ENCODE measurements around the gene MORN2.

MORN2 gene

DNA sequence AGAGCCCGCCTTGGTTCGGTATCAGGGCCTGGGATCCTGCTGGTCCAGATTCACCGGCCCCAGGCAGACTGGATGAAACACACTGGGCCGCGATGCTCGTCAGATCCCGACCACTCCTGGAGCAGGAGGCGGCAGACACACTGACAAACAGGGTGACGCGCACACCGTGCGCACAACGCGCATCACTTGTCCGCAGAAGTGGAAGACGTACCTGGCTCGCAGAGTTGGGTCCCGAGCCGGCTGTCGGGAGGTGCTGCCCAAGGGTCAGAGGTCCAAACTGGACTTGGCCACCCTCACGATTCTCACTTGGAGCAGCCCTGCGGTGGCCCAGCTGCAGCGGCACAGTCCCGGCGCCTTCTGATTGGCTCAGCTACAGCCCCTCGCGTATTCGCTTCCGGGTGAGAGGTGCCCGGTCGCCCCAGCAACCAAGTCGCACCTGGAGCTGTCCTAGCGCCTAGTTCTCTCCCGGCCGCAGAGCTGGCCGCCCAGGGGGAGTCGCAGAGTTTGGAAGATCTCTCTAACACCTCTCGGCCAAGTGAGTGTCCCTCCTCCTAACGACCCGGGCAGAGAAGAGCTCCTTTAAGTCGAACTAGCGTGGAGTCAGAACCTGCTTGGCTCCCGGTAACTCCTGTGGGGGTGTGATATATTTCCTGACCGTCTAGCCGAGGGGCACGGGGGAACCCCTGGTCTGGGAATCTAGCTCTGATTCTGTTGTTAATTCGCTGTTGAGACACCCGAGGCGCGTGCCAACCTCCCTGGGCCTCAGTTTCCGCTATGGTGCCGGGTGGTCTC lies at the start of gene MORN2, which contains the start of gene DHX57 (continued):
- TF ChIP-seq, protein P1, sequence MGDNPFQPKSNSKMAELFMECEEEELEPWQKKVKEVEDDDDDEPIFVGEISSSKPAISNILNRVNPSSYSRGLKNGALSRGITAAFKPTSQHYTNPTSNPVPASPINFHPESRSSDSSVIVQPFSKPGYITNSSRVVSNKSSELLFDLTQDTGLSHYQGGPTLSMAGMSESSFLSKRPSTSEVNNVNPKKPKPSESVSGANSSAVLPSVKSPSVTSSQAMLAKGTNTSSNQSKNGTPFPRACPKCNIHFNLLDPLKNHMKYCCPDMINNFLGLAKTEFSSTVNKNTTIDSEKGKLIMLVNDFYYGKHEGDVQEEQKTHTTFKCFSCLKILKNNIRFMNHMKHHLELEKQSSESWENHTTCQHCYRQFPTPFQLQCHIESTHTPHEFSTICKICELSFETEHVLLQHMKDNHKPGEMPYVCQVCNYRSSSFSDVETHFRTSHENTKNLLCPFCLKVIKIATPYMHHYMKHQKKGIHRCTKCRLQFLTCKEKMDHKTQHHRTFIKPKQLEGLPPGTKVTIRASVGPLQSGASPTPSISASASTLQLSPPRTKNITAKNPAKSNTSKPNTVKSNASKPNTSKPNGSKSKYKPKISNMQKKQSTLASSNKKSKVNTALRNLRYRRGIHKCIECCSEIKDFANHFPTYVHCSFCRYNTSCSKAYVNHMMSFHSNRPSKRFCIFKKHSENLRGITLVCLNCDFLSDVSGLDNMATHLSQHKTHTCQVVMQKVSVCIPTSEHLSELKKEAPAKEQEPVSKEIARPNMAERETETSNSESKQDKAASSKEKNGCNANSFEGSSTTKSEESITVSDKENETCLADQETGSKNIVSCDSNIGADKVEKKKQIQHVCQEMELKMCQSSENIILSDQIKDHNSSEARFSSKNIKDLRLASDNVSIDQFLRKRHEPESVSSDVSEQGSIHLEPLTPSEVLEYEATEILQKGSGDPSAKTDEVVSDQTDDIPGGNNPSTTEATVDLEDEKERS (tag by site-specific recombination; IDR thresholded peaks at IDR 0.05): no peak
- peak; percentile 80 for TF ChIP-seq SP2 (tag by site-specific recombination; IDR thresholded peaks at IDR 0.05)
- TF ChIP-seq ZNF768 (tag by site-specific recombination; IDR thresholded peaks at IDR 0.05): no peak
- no peak for TF ChIP-seq ZBTB21 (tag by site-specific recombination; IDR thresholded peaks at IDR 0.05)
- TF ChIP-seq KLF1 (tag by site-specific recombination; IDR thresholded peaks at IDR 0.05): no peak
- TF ChIP-seq ZNF174 (tag by site-specific recombination; IDR thresholded peaks at IDR 0.05): no peak
- no peak for TF ChIP-seq ZNF37A (tag by site-specific recombination; IDR thresholded peaks at IDR 0.05)
- TF ChIP-seq TRIM28 (IDR thresholded peaks at IDR 0.05; ENCODE audit: borderline replicate concordance, low read length): peak; percentile 13; the same call in 1 of the 2 replicates
- TF ChIP-seq, protein P2, sequence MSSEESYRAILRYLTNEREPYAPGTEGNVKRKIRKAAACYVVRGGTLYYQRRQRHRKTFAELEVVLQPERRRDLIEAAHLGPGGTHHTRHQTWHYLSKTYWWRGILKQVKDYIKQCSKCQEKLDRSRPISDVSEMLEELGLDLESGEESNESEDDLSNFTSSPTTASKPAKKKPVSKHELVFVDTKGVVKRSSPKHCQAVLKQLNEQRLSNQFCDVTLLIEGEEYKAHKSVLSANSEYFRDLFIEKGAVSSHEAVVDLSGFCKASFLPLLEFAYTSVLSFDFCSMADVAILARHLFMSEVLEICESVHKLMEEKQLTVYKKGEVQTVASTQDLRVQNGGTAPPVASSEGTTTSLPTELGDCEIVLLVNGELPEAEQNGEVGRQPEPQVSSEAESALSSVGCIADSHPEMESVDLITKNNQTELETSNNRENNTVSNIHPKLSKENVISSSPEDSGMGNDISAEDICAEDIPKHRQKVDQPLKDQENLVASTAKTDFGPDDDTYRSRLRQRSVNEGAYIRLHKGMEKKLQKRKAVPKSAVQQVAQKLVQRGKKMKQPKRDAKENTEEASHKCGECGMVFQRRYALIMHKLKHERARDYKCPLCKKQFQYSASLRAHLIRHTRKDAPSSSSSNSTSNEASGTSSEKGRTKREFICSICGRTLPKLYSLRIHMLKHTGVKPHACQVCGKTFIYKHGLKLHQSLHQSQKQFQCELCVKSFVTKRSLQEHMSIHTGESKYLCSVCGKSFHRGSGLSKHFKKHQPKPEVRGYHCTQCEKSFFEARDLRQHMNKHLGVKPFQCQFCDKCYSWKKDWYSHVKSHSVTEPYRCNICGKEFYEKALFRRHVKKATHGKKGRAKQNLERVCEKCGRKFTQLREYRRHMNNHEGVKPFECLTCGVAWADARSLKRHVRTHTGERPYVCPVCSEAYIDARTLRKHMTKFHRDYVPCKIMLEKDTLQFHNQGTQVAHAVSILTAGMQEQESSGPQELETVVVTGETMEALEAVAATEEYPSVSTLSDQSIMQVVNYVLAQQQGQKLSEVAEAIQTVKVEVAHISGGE (tag by site-specific recombination; conservative IDR thresholded peaks at IDR 0.05; ENCODE audit: low read depth): peak; percentile 72
- peak; percentile 81 for TF ChIP-seq ZNF335 (tag by site-specific recombination; conservative IDR thresholded peaks at IDR 0.05)
- no peak for TF ChIP-seq PRDM1 (tag by site-specific recombination; IDR thresholded peaks at IDR 0.05)
- TF ChIP-seq ZNF791 (tag by site-specific recombination; IDR thresholded peaks at IDR 0.05): no peak
- no peak for TF ChIP-seq SCRT1 (tag by site-specific recombination; IDR thresholded peaks at IDR 0.05; ENCODE audit: borderline replicate concordance)
- TF ChIP-seq, protein P3, sequence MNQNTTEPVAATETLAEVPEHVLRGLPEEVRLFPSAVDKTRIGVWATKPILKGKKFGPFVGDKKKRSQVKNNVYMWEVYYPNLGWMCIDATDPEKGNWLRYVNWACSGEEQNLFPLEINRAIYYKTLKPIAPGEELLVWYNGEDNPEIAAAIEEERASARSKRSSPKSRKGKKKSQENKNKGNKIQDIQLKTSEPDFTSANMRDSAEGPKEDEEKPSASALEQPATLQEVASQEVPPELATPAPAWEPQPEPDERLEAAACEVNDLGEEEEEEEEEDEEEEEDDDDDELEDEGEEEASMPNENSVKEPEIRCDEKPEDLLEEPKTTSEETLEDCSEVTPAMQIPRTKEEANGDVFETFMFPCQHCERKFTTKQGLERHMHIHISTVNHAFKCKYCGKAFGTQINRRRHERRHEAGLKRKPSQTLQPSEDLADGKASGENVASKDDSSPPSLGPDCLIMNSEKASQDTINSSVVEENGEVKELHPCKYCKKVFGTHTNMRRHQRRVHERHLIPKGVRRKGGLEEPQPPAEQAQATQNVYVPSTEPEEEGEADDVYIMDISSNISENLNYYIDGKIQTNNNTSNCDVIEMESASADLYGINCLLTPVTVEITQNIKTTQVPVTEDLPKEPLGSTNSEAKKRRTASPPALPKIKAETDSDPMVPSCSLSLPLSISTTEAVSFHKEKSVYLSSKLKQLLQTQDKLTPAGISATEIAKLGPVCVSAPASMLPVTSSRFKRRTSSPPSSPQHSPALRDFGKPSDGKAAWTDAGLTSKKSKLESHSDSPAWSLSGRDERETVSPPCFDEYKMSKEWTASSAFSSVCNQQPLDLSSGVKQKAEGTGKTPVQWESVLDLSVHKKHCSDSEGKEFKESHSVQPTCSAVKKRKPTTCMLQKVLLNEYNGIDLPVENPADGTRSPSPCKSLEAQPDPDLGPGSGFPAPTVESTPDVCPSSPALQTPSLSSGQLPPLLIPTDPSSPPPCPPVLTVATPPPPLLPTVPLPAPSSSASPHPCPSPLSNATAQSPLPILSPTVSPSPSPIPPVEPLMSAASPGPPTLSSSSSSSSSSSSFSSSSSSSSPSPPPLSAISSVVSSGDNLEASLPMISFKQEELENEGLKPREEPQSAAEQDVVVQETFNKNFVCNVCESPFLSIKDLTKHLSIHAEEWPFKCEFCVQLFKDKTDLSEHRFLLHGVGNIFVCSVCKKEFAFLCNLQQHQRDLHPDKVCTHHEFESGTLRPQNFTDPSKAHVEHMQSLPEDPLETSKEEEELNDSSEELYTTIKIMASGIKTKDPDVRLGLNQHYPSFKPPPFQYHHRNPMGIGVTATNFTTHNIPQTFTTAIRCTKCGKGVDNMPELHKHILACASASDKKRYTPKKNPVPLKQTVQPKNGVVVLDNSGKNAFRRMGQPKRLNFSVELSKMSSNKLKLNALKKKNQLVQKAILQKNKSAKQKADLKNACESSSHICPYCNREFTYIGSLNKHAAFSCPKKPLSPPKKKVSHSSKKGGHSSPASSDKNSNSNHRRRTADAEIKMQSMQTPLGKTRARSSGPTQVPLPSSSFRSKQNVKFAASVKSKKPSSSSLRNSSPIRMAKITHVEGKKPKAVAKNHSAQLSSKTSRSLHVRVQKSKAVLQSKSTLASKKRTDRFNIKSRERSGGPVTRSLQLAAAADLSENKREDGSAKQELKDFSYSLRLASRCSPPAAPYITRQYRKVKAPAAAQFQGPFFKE (tag by site-specific recombination; IDR thresholded peaks at IDR 0.05; ENCODE audit: borderline replicate concordance): no peak
- TF ChIP-seq ZBTB7A (tag by site-specific recombination; IDR thresholded peaks at IDR 0.05; ENCODE audit: low read depth): no peak
- no peak for TF ChIP-seq ZNF19 (tag by site-specific recombination; IDR thresholded peaks at IDR 0.05; ENCODE audit: low read depth)
- no peak for TF ChIP-seq RBAK (tag by site-specific recombination; IDR thresholded peaks at IDR 0.05)
- TF ChIP-seq ZNF23 (tag by site-specific recombination; IDR thresholded peaks at IDR 0.05; ENCODE audit: borderline replicate concordance): no peak
- peak; percentile 87 for TF ChIP-seq ZNF501 (tag by site-specific recombination; IDR thresholded peaks at IDR 0.05)
- no peak for TF ChIP-seq ZSCAN30 (tag by site-specific recombination; IDR thresholded peaks at IDR 0.05)
- TF ChIP-seq SP3 (tag by site-specific recombination; IDR thresholded peaks at IDR 0.05): peak; percentile 43; the same call in 1 of the 2 replicates
- TF ChIP-seq, protein P4, sequence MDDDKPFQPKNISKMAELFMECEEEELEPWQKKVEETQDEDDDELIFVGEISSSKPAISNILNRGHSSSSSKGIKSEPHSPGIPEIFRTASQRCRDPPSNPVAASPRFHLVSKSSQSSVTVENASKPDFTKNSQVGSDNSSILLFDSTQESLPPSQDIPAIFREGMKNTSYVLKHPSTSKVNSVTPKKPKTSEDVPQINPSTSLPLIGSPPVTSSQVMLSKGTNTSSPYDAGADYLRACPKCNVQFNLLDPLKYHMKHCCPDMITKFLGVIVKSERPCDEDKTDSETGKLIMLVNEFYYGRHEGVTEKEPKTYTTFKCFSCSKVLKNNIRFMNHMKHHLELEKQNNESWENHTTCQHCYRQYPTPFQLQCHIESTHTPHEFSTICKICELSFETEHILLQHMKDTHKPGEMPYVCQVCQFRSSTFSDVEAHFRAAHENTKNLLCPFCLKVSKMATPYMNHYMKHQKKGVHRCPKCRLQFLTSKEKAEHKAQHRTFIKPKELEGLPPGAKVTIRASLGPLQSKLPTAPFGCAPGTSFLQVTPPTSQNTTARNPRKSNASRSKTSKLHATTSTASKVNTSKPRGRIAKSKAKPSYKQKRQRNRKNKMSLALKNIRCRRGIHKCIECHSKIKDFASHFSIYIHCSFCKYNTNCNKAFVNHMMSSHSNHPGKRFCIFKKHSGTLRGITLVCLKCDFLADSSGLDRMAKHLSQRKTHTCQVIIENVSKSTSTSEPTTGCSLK (tag by site-specific recombination; IDR thresholded peaks at IDR 0.05): no peak
- no peak for TF ChIP-seq ZFHX2 (tag by site-specific recombination; conservative IDR thresholded peaks at IDR 0.05)
- peak; percentile 71; the same call in 1 of the 2 replicates for TF ChIP-seq ZFP37 (tag by site-specific recombination; IDR thresholded peaks at IDR 0.05)
- no peak for TF ChIP-seq ZNF146 (tag by site-specific recombination; IDR thresholded peaks at IDR 0.05)
- no peak for TF ChIP-seq WT1 (tag by site-specific recombination; IDR thresholded peaks at IDR 0.05)

Data from HEK293 (cell line).